Astrocyte (in vitro differentiated cells and primary cell): ENCODE data around the gene PPP1R15B. TPM values are rescaled to one million over a fixed set of nuclear protein-coding genes. Genes with fewer than 3 reads are reported as not detected.

Experiments used
- DNase-seq: peaks from one replicate; pipeline ENCODE4 v3.0.0-alpha.2; 2010; ENCODE audit warnings: low read depth
- FAIRE-seq: peaks from 2 replicates; lab custom pipeline; 2011; peaks lifted over from hg19 to GRCh38; lab: Jason Lieb, UNC
- H2AFZ ChIP-seq: 2 replicates; pipeline ENCODE4 v1.6.0; 2012; ENCODE audit warnings: low read depth, low read length, inconsistent platforms
- H3K27ac ChIP-seq: 2 replicates; pipeline ENCODE4 v1.5.1; 2011; ENCODE audit warnings: low read depth, low read length, inconsistent platforms
- H3K27me3 ChIP-seq: 2 replicates; pipeline ENCODE4 v1.6.0; 2011; ENCODE audit warnings: low read length, inconsistent platforms; ENCODE audit not compliant: insufficient read depth
- H3K36me3 ChIP-seq: 2 replicates; pipeline ENCODE4 v1.5.1; 2011; ENCODE audit warnings: low read length, inconsistent platforms; ENCODE audit not compliant: insufficient read depth
- H3K4me1 ChIP-seq: 2 replicates; pipeline ENCODE4 v1.5.1; 2011; ENCODE audit warnings: low read length, inconsistent platforms; ENCODE audit not compliant: insufficient read depth
- H3K4me2 ChIP-seq: 2 replicates; pipeline ENCODE4 v1.6.0; 2012; ENCODE audit warnings: low read length, inconsistent platforms
- H3K4me3 ChIP-seq: 2 replicates; pipeline ENCODE4 v1.5.1; 2011; ENCODE audit warnings: low read depth, mild to moderate bottlenecking, low read length, inconsistent platforms; ENCODE audit not compliant: insufficient read depth
- H3K79me2 ChIP-seq: 2 replicates; pipeline ENCODE4 v1.6.0; 2012; ENCODE audit warnings: mild to moderate bottlenecking, low read length, inconsistent platforms; ENCODE audit not compliant: insufficient read depth
- H3K9ac ChIP-seq: 2 replicates; pipeline ENCODE4 v1.6.0; 2012; ENCODE audit warnings: mild to moderate bottlenecking, low read length, inconsistent platforms
- H3K9me3 ChIP-seq: 2 replicates; pipeline ENCODE4 v1.5.1; 2012; ENCODE audit warnings: low read depth, mild to moderate bottlenecking, low read length, inconsistent platforms; ENCODE audit not compliant: insufficient read depth
- H4K20me1 ChIP-seq: 2 replicates; pipeline ENCODE4 v1.6.0; 2012; ENCODE audit warnings: low read length, inconsistent platforms; ENCODE audit not compliant: insufficient read depth
- H3K27ac Mint-ChIP-seq: one replicate; pipeline ENCODE4 v1.8.0; 2021; ENCODE audit warnings: mild to moderate bottlenecking, mixed read lengths; ENCODE audit not compliant: unreplicated experiment
- H3K27me3 Mint-ChIP-seq: one replicate; pipeline ENCODE4 v1.8.0; 2021; ENCODE audit warnings: low read depth, mixed read lengths; ENCODE audit not compliant: unreplicated experiment
- H3K36me3 Mint-ChIP-seq: one replicate; pipeline ENCODE4 v1.8.0; 2021; ENCODE audit warnings: low read depth, mixed read lengths; ENCODE audit not compliant: unreplicated experiment
- H3K4me1 Mint-ChIP-seq: one replicate; pipeline ENCODE4 v1.8.0; 2021; ENCODE audit warnings: low read depth, mixed read lengths; ENCODE audit not compliant: unreplicated experiment
- H3K4me3 Mint-ChIP-seq: one replicate; pipeline ENCODE4 v1.8.0; 2021; ENCODE audit warnings: mild to moderate bottlenecking, moderate library complexity, mixed read lengths; ENCODE audit not compliant: unreplicated experiment
- H3K9me3 Mint-ChIP-seq: one replicate; pipeline ENCODE4 v1.8.0; 2021; ENCODE audit warnings: mild to moderate bottlenecking, mixed read lengths; ENCODE audit not compliant: unreplicated experiment
- CTCF ChIP-seq: IDR thresholded peaks from 2 replicates; pipeline ENCODE4 v1.5.1; 2011; ENCODE audit warnings: low read depth, mild to moderate bottlenecking, inconsistent platforms, low read length, moderate library complexity; ENCODE audit not compliant: insufficient read depth
- EZH2 ChIP-seq: IDR thresholded peaks from 2 replicates; pipeline ENCODE4 v1.6.1; 2012; ENCODE audit warnings: mild to moderate bottlenecking, low read length, inconsistent platforms; ENCODE audit not compliant: insufficient read depth
- total RNA-seq: library from RNA; stranded (reverse); gene quantifications from 2 replicates; pipeline ENCODE4 v1.2.1, GENCODE V29; 2021

The PPP1R15B gene
- total RNA-seq, 1 donor from 2014 or later = 38.8 TPM

GRCh38 chr1:204408074-204408507 lies 3.5 kb downstream of the PPP1R15B start:
- Mint-ChIP-seq H3K4me3 (peak overlapping the region; percentile 99), H3K36me3 (peaks cover 7% of the 10 kb centered on the region), H3K27me3 (no peaks in the 10 kb centered on the region), H3K9me3 (no peaks in the 10 kb centered on the region), H3K4me1 (peaks cover 10% of the 10 kb centered on the region), H3K27ac (no peak overlapping the region)
- H2AFZ ChIP-seq = no peak overlapping the region
- H3K27ac ChIP-seq = no peak overlapping the region
- H3K9ac ChIP-seq = peak overlapping the region; percentile 99
- no peak for TF ChIP-seq EZH2
- TF ChIP-seq CTCF = no peak
- H3K79me2 ChIP-seq = peaks cover 85% of the 10 kb centered on the region
- H3K4me2 ChIP-seq = peak overlapping the region; percentile 91
- no peaks in the 10 kb centered on the region for H3K9me3 ChIP-seq
- no peaks in the 10 kb centered on the region for H3K27me3 ChIP-seq
- H4K20me1 ChIP-seq = peaks cover 78% of the 10 kb centered on the region
- FAIRE-seq (no peak), DNase-seq (peak; percentile 69)
- H3K4me3 ChIP-seq = peak overlapping the region; percentile 91
- H3K36me3 ChIP-seq = peaks cover 25% of the 10 kb centered on the region
- H3K4me1 ChIP-seq = no peaks in the 10 kb centered on the region

- Histone ChIP-seq H3K79me2 (peaks cover 90% of the 10 kb centered on the region), H3K4me3 (peak overlapping the region; percentile 91), H2AFZ (no peak overlapping the region), H3K27ac (no peak overlapping the region), H3K4me2 (peak overlapping the region; percentile 91), H3K36me3 (peaks cover 25% of the 10 kb centered on the region), H3K4me1 (no peaks in the 10 kb centered on the region), H3K9me3 (no peaks in the 10 kb centered on the region), H3K9ac (peak overlapping the region; percentile 99), H3K27me3 (no peaks in the 10 kb centered on the region), H4K20me1 (peaks cover 85% of the 10 kb centered on the region)
- Mint-ChIP-seq H3K27ac (peak overlapping the region; percentile 31), H3K27me3 (no peaks in the 10 kb centered on the region), H3K36me3 (peaks cover 7% of the 10 kb centered on the region), H3K9me3 (no peaks in the 10 kb centered on the region), H3K4me3 (peak overlapping the region; percentile 99), H3K4me1 (peaks cover 10% of the 10 kb centered on the region)
- TF ChIP-seq CTCF = no peak
- no peak for TF ChIP-seq EZH2
- no peak for FAIRE-seq
- no peak for DNase-seq
Observed at GRCh38 chr1:204407295-204407971, 4.2 kb downstream of the PPP1R15B start.

GRCh38 chr1:204406621-204407020 lies 5.0 kb downstream of the PPP1R15B start:
- FAIRE-seq (no peak), DNase-seq (no peak)
- TF ChIP-seq CTCF = no peak
- no peak for TF ChIP-seq EZH2
- no peak overlapping the region for H3K27ac Mint-ChIP-seq
- Histone ChIP-seq H3K9me3 (no peaks in the 10 kb centered on the region), H2AFZ (no peak overlapping the region), H3K27ac (no peak overlapping the region), H3K79me2 (peaks cover 97% of the 10 kb centered on the region), H3K27me3 (no peaks in the 10 kb centered on the region), H4K20me1 (peaks cover 93% of the 10 kb centered on the region), H3K4me3 (peak overlapping the region; percentile 91), H3K4me2 (peak overlapping the region; percentile 91), H3K36me3 (peaks cover 25% of the 10 kb centered on the region), H3K4me1 (no peaks in the 10 kb centered on the region), H3K9ac (peak overlapping the region; percentile 99)
- peaks cover 7% of the 10 kb centered on the region for H3K36me3 Mint-ChIP-seq
- no peaks in the 10 kb centered on the region for H3K9me3 Mint-ChIP-seq
- peak overlapping the region; percentile 99 for H3K4me3 Mint-ChIP-seq
- H3K27me3 Mint-ChIP-seq = no peaks in the 10 kb centered on the region
- peaks cover 10% of the 10 kb centered on the region for H3K4me1 Mint-ChIP-seq
